ENCODE measurements around the gene FSHR.

Gene FSHR

GRCh38 chr2:48933828-48934497, 220.4 kb downstream of the FSHR start:
- no peaks in the 10 kb centered on the region for H3K27me3 ChIP-seq (ENCODE audit: insufficient read depth, poor library complexity, severe bottlenecking)
- DNase-seq (ENCODE audit: low spot score) (no peak), ATAC-seq (ENCODE audit: low read depth) (no peak)
- TF ChIP-seq CTCF (IDR thresholded peaks at IDR 0.05; ENCODE audit: poor library complexity, severe bottlenecking), result no peak
- no peaks in the 10 kb centered on the region for H3K4me1 ChIP-seq (ENCODE audit: insufficient read depth, poor library complexity, severe bottlenecking)
- no peaks in the 10 kb centered on the region for H3K9me3 ChIP-seq (ENCODE audit: severe bottlenecking)
- no peak overlapping the region for H3K4me3 ChIP-seq (ENCODE audit: severe bottlenecking)
- no peaks in the 10 kb centered on the region for H3K36me3 ChIP-seq (ENCODE audit: low read depth)
- no peak overlapping the region for H3K27ac ChIP-seq (ENCODE audit: poor library complexity, severe bottlenecking)

DNA sequence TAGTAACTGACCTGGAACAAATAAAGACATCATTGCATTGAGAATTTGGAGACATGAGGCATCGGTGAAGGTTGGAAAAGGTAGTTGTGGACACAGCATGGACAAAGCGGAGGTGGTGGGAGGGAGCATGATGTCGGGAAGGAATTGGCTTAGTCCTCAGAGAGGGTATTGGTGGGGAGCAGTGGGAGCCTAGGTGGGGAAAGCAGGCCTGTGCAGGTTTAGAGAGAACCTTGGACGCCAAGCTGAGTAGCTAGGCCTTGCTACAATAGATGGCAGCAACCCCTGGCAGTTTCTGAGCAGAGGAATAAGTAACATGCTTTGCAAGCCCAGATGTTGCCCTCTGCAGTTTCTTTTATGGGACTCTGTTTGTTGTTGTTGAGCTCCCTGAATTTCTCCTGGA, 221.6 kb downstream of the FSHR start:
- no peak for DNase-seq (ENCODE audit: low spot score)
- no peaks in the 10 kb centered on the region for H3K36me3 ChIP-seq (ENCODE audit: low read depth)
- no peak overlapping the region for H3K4me3 ChIP-seq (ENCODE audit: severe bottlenecking)
- ATAC-seq (ENCODE audit: low read depth), result no peak
- no peaks in the 10 kb centered on the region for H3K9me3 ChIP-seq (ENCODE audit: severe bottlenecking)
- no peak overlapping the region for H3K27ac ChIP-seq (ENCODE audit: poor library complexity, severe bottlenecking)
- H3K27me3 ChIP-seq (ENCODE audit: insufficient read depth, poor library complexity, severe bottlenecking), result no peaks in the 10 kb centered on the region
- no peaks in the 10 kb centered on the region for H3K4me1 ChIP-seq (ENCODE audit: insufficient read depth, poor library complexity, severe bottlenecking)
- TF ChIP-seq CTCF (IDR thresholded peaks at IDR 0.05; ENCODE audit: poor library complexity, severe bottlenecking), result no peak

GRCh38 chr2:48929571-48930301, 224.6 kb downstream of the FSHR start:
- Histone ChIP-seq H3K27ac (ENCODE audit: poor library complexity, severe bottlenecking) (no peak overlapping the region), H3K27me3 (ENCODE audit: insufficient read depth, poor library complexity, severe bottlenecking) (no peaks in the 10 kb centered on the region), H3K4me3 (ENCODE audit: severe bottlenecking) (no peak overlapping the region), H3K36me3 (ENCODE audit: low read depth) (no peaks in the 10 kb centered on the region), H3K9me3 (ENCODE audit: severe bottlenecking) (no peaks in the 10 kb centered on the region), H3K4me1 (ENCODE audit: insufficient read depth, poor library complexity, severe bottlenecking) (no peaks in the 10 kb centered on the region)
- DNase-seq (ENCODE audit: low spot score) (no peak), ATAC-seq (ENCODE audit: low read depth) (no peak)
- TF ChIP-seq CTCF (IDR thresholded peaks at IDR 0.05; ENCODE audit: poor library complexity, severe bottlenecking), result no peak

DNA sequence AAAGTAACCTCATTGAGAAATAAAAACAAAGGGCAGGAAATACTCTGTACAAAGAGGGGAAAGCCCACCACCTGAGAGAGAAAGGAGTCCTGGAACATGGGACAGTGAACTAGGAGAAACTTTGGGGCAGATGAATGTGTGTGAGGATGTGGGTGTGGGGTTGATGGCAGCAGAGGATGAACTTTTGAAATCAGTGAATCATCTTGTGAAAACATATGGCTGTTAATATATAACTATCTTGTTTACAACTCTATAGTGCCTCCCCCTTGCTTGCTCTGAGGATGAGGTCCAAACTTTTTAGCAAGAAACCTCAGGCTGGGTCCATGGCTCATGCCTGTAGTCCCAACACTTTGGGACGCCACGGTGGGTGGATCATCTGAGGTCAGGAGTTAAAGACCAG, 227.0 kb downstream of the FSHR start:
- Histone ChIP-seq H3K27ac (ENCODE audit: poor library complexity, severe bottlenecking) (no peak overlapping the region), H3K4me3 (ENCODE audit: severe bottlenecking) (no peak overlapping the region), H3K36me3 (ENCODE audit: low read depth) (no peaks in the 10 kb centered on the region), H3K27me3 (ENCODE audit: insufficient read depth, poor library complexity, severe bottlenecking) (no peaks in the 10 kb centered on the region), H3K4me1 (ENCODE audit: insufficient read depth, poor library complexity, severe bottlenecking) (no peaks in the 10 kb centered on the region), H3K9me3 (ENCODE audit: severe bottlenecking) (no peaks in the 10 kb centered on the region)
- no peak for DNase-seq (ENCODE audit: low spot score)
- TF ChIP-seq CTCF (IDR thresholded peaks at IDR 0.05; ENCODE audit: poor library complexity, severe bottlenecking), result no peak
- ATAC-seq (ENCODE audit: low read depth), result no peak

- ATAC-seq (ENCODE audit: low read depth) (no peak), DNase-seq (ENCODE audit: low spot score) (no peak)
- TF ChIP-seq CTCF (IDR thresholded peaks at IDR 0.05; ENCODE audit: poor library complexity, severe bottlenecking), result no peak
- Histone ChIP-seq H3K27ac (ENCODE audit: poor library complexity, severe bottlenecking) (no peak overlapping the region), H3K4me3 (ENCODE audit: severe bottlenecking) (no peak overlapping the region), H3K9me3 (ENCODE audit: severe bottlenecking) (no peaks in the 10 kb centered on the region), H3K4me1 (ENCODE audit: insufficient read depth, poor library complexity, severe bottlenecking) (no peaks in the 10 kb centered on the region), H3K27me3 (ENCODE audit: insufficient read depth, poor library complexity, severe bottlenecking) (no peaks in the 10 kb centered on the region), H3K36me3 (ENCODE audit: low read depth) (no peaks in the 10 kb centered on the region)
Observed at GRCh38 chr2:48915884-48916283, 238.4 kb downstream of the FSHR start.
